ENCODE results near the gene RRM1.

Gene RRM1

GRCh38 chr11:4059424-4059823 is 35.2 kb upstream of the RRM1 start:
- H3K4me3 ChIP-seq (ENCODE audit: low read length), result no peak overlapping the region
- DNase-seq (ENCODE audit: low read depth), result no peak
- TF ChIP-seq CTCF (conservative IDR thresholded peaks at IDR 0.05; ENCODE audit: low read length), result no peak

- TF ChIP-seq CTCF (conservative IDR thresholded peaks at IDR 0.05; ENCODE audit: low read length), result no peak
- no peak for DNase-seq (ENCODE audit: low read depth)
- H3K4me3 ChIP-seq (ENCODE audit: low read length), result no peak overlapping the region
These were observed 34.2 kb upstream of the RRM1 start for GRCh38 chr11:4060182-4060923.

- no peak for TF ChIP-seq CTCF (conservative IDR thresholded peaks at IDR 0.05; ENCODE audit: low read length)
- no peak overlapping the region for H3K4me3 ChIP-seq (ENCODE audit: low read length)
- DNase-seq (ENCODE audit: low read depth), result no peak
These were observed 32.9 kb upstream of the RRM1 start for GRCh38 chr11:4061700-4062099.

GRCh38 chr11:4063348-4063747 is 31.3 kb upstream of the RRM1 start:
- DNase-seq (ENCODE audit: low read depth), result no peak
- no peak overlapping the region for H3K4me3 ChIP-seq (ENCODE audit: low read length)
- no peak for TF ChIP-seq CTCF (conservative IDR thresholded peaks at IDR 0.05; ENCODE audit: low read length)

- TF ChIP-seq CTCF (conservative IDR thresholded peaks at IDR 0.05; ENCODE audit: low read length), result no peak
- H3K4me3 ChIP-seq (ENCODE audit: low read length), result no peak overlapping the region
- no peak for DNase-seq (ENCODE audit: low read depth)
These were observed 30.2 kb upstream of the RRM1 start for GRCh38 chr11:4064278-4064955.

- TF ChIP-seq CTCF (conservative IDR thresholded peaks at IDR 0.05; ENCODE audit: low read length), result no peak
- no peak for DNase-seq (ENCODE audit: low read depth)
- no peak overlapping the region for H3K4me3 ChIP-seq (ENCODE audit: low read length)
These were observed 29.5 kb upstream of the RRM1 start for GRCh38 chr11:4065086-4065485.
